ENCODE measurements around the gene GCC1. TPM values are rescaled to one million over a fixed set of nuclear protein-coding genes. Genes with fewer than 3 reads are reported as not detected.

Gene GCC1
- total and polyA plus RNA-seq, 5 donors, result 3.7 to 10.4 (median 7.8) TPM

DNA sequence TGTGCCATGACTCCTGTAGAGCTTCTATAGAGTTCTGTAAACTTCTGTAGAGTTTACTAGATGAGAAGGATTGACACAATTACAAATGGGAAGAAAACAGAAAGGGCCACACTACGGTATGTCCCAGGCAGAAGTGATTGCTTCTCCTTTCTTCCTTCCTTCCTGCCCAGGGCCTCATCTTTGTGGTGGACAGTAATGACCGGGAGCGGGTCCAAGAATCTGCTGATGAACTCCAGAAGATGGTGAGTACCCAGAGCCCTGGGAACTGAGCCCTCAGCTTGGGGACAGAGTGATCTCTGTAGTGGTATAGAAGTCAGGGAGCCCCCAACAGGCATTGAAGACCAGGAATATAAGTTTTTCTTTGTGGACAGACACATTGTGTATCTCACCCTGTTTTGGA lies 4.5 kb upstream of the GCC1 start:
- Histone ChIP-seq H3K27ac (ENCODE audit: low read length) (no peak overlapping the region), H3K27me3 (ENCODE audit: control insufficient read depth, insufficient read depth) (no peaks in the 10 kb centered on the region), H3K4me3 (ENCODE audit: low read length) (no peak overlapping the region), H3K9me3 (ENCODE audit: control insufficient read depth, low read length) (no peaks in the 10 kb centered on the region), H3K4me1 (ENCODE audit: control insufficient read depth, insufficient read depth, low read length) (peaks cover 3% of the 10 kb centered on the region)
- intact Hi-C loops (cut with DNase I), result loop anchor here in 1 of 4 donors (5.0 kb wide), 1 partner anchor 57 kb away; no protein-coding TSS in a partner anchor
- WGBS, result 61% methylated on average over 3 of the region's 3 CpGs
- peak in 1 of 3 donors; percentile 66 for DNase-seq
- no peak for ATAC-seq

DNA sequence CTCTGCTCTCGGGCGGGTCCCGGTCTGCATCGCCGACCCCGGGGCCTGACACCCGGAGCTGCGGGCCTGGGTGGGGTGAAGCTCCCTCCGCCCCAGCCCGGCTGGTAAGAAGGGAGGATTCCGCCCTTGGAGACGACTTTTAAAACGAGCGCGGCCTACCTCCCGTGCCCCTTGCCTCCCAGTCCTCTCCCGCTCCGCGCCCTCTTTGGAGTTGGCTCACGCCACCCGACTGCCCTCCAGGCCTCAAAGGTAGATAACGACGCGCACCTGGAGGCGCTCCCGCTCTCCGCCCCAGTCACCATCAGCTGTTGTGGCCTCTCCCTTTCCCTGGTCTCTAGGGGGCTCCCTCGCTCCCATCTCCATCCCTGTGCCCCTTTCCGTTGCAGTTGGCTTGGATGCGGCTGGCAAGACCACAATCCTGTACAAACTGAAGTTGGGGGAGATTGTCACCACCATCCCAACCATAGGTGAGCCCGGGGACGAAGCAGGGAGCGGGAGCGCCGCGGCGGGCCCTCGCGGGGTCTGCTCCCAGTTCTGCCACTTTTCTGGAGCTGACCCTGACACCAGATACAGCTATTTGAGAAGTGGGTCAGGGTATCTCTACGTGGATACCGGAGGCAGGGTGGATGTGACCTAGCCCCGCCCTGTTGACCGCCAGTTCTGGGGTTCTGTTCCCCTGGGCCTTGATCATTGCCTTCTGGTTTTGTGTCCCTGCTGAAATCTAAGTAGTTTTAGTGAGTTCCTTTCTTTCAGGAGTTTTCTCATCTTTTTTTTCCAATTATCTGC lies 3.5 kb upstream of the GCC1 start:
- Histone ChIP-seq H3K9me3 (ENCODE audit: control insufficient read depth, low read length) (no peaks in the 10 kb centered on the region), H3K4me1 (ENCODE audit: control insufficient read depth, insufficient read depth, low read length) (peaks cover 10% of the 10 kb centered on the region), H3K4me3 (ENCODE audit: low read length) (peak overlapping the region; percentile 94), H3K27me3 (ENCODE audit: control insufficient read depth, insufficient read depth) (no peaks in the 10 kb centered on the region), H3K27ac (ENCODE audit: low read length) (peak overlapping the region; percentile 85)
- ATAC-seq, result peak; percentile 17 to 27
- peak; percentile 48 to 76 (median 72) for DNase-seq
- 3% methylated on average over 43 of the region's 43 CpGs for WGBS
- intact Hi-C loops (cut with DNase I), result no loop called here

DNA sequence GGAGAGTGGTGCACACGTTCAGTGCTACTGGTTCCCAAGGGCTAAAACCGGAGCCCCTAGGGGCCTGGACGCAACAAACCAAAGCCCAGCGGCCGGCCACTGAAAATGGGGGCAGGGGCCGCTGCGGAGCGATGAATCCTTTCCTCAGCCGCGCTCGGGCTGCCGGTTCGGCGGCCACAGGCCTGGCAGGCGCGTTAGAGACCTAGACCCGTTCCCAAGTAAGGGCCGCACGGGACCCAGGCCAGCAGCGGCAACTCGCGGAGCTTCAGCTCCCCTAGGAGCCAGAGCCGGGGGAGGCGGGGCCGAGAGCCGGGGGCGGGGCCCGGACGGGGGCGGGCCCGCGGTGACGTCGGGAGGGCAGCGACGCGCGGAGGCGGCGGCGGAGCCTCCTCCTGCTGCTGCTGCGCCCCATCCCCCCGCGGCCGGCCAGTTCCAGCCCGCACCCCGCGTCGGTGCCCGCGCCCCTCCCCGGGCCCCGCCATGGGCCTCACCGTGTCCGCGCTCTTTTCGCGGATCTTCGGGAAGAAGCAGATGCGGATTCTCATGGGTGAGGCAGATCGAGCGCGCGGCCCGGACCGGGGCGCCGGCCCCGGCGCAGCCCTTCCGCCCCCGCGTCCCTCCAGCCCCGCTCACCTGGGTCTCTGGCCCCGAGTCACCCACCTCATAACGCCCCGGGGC lies 2.8 kb upstream of the GCC1 start, which contains the start of gene ARF5:
TSS of gene ARF5 (plus strand) at position 393 of the 678 bp plus-strand sequence. CDS start at position 481, 88 bp downstream.
- peak; percentile 94 to 96 for ATAC-seq
- H3K27ac ChIP-seq (ENCODE audit: low read length), result peak within 1 kb of the TSS; percentile 90
- peak; percentile 90 to 97 (median 95) for DNase-seq
- WGBS, result under 1% methylated on average over 77 of the region's 77 CpGs
- H3K4me1 ChIP-seq (ENCODE audit: control insufficient read depth, insufficient read depth, low read length), result peaks cover 13% of the 10 kb centered on the region
- intact Hi-C loops (cut with DNase I), result no loop called here
- no peaks in the 10 kb centered on the region for H3K27me3 ChIP-seq (ENCODE audit: control insufficient read depth, insufficient read depth)
- peak within 1 kb of the TSS; percentile 94 for H3K4me3 ChIP-seq (ENCODE audit: low read length)
- H3K9me3 ChIP-seq (ENCODE audit: control insufficient read depth, low read length), result no peaks in the 10 kb centered on the region

DNA sequence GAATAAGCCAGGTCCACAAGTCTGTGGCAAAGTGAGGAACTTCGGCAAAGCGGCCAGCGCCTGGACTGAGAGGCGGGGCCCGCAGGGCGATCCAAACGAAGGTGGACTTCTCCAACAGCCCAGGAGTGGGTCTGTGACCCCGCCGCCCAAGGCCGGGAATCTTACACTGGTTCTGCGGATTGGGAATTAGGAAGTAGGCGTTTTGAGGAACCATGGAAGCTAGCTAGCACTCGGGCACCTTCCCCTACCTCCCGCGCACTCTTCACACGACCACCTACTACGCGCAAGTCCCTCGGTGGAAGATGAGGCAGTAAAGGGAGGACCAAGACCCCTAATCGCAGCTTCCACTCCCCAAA lies 2.2 kb upstream of the GCC1 start:
- H3K9me3 ChIP-seq (ENCODE audit: control insufficient read depth, low read length), result no peaks in the 10 kb centered on the region
- H3K27ac ChIP-seq (ENCODE audit: low read length), result peak overlapping the region; percentile 90
- 48% methylated on average over 20 of the region's 20 CpGs for WGBS
- intact Hi-C loops (cut with DNase I), result no loop called here
- peak in 2 of 3 donors; percentile 63 to 73 for DNase-seq
- no peak for ATAC-seq
- H3K27me3 ChIP-seq (ENCODE audit: control insufficient read depth, insufficient read depth), result no peaks in the 10 kb centered on the region
- peak overlapping the region; percentile 94 for H3K4me3 ChIP-seq (ENCODE audit: low read length)
- H3K4me1 ChIP-seq (ENCODE audit: control insufficient read depth, insufficient read depth, low read length), result peaks cover 13% of the 10 kb centered on the region

DNA sequence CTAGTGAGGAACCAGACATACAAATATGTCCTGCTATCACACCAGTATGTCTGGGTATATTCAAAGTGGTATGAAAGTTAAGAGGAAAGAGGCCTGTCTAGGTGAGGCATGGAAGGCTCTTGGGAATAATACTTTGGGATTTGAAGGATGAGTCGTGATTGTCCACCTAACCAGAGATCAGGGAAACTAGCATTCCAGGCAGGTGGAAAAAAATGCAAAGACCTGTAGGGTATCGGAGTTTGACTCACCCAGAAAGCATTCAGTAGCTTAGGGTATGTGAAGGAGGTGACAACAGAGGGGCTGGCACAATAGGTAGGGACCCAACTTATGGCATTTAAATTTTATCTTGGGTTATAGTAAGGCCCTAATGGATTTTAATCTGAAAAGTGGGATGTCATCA lies 950 bp upstream of the GCC1 start:
- ATAC-seq (no peak), DNase-seq (no peak)
- Histone ChIP-seq H3K27me3 (ENCODE audit: control insufficient read depth, insufficient read depth) (no peaks in the 10 kb centered on the region), H3K9me3 (ENCODE audit: control insufficient read depth, low read length) (no peaks in the 10 kb centered on the region), H3K4me1 (ENCODE audit: control insufficient read depth, insufficient read depth, low read length) (peaks cover 21% of the 10 kb centered on the region), H3K4me3 (ENCODE audit: low read length) (no peak overlapping the region), H3K27ac (ENCODE audit: low read length) (no peak overlapping the region)
- 95% methylated on average over 2 of the region's 2 CpGs for WGBS
- intact Hi-C loops (cut with DNase I), result no loop called here

DNA sequence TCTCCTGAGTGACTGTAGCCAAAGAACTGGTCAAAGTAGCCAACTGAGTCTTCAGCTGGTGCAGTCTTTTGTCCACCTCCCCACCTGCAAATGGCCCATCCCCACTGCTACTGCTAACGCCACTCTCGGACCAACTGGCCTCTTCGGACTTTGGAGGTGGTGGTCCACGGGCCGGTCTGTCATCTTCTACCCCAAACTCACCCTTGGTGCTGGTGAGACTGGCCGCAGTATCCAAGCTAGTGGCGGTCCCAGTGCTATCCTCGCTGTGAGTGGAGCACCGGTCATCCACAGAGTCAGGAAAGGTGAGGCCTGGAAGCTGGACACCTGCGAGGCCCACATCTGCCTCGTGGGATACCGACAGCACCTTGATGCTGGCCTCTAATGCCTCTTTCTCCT lies 750 bp downstream of the GCC1 start:
- intact Hi-C loops (cut with DNase I), result loop anchor here in 1 of 4 donors (5.0 kb wide), 1 partner anchor 192 kb away; the partner anchor contains the start of gene ZNF800
- WGBS, result 34% methylated on average over 12 of the region's 12 CpGs
- Histone ChIP-seq H3K9me3 (ENCODE audit: control insufficient read depth, low read length) (no peaks in the 10 kb centered on the region), H3K27ac (ENCODE audit: low read length) (no peak overlapping the region), H3K27me3 (ENCODE audit: control insufficient read depth, insufficient read depth) (no peaks in the 10 kb centered on the region), H3K4me3 (ENCODE audit: low read length) (peak overlapping the region; percentile 86), H3K4me1 (ENCODE audit: control insufficient read depth, insufficient read depth, low read length) (peaks cover 21% of the 10 kb centered on the region)
- ATAC-seq, result no peak
- no peak for DNase-seq

DNA sequence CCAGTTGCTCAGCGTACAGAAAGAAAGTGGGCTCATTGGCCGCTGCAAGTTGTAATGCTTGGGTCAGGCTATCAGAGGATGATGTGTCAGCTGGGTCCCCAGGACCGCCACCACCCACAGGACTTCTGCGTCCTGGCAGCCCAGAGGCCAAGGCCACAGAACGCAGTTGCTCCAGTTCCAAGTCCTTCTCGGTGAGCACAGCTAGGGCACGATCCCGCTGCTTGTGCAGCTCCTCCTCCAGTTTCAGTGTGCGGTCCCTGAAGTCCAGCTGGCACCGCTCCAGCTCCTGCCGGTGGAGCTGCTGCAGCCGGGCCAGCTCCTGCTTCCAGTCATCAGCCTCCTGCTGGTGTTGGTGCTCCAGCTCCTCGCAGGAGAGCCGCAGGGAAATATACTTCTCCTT lies 3.0 kb downstream of the GCC1 start:
- Histone ChIP-seq H3K27ac (ENCODE audit: low read length) (no peak overlapping the region), H3K4me1 (ENCODE audit: control insufficient read depth, insufficient read depth, low read length) (peaks cover 18% of the 10 kb centered on the region), H3K9me3 (ENCODE audit: control insufficient read depth, low read length) (no peaks in the 10 kb centered on the region), H3K4me3 (ENCODE audit: low read length) (no peak overlapping the region), H3K27me3 (ENCODE audit: control insufficient read depth, insufficient read depth) (no peaks in the 10 kb centered on the region)
- ATAC-seq, result peak in 1 of 2 donors; percentile 13
- DNase-seq, result peak; percentile 70 to 91 (median 89)
- WGBS, result 44% methylated on average over 14 of the region's 14 CpGs
- intact Hi-C loops (cut with DNase I), result loop anchor here in 1 of 4 donors (5.0 kb wide), 1 partner anchor 190 kb away; the partner anchor contains the start of gene ZNF800

DNA sequence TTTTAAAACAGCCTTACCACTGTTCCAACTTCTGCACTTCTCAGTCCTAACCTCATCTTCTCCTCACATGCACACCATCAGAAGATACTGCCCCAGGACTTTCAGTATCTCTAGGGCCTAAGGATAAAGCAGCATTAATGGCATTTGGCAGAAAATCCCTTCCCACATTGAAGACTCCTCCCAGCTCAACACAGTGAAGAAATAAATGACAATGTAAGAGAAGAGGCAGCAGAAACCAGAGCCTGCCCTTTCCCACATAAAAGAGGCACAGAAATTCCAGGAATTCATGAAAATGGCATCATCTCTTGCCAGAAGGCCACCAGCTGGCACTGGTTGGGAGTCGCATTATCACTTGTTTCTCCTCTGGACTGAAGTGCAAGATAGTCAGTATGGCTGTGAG lies 3.7 kb downstream of the GCC1 start:
- WGBS, result 80% methylated on average over 1 of the region's 1 CpG
- Histone ChIP-seq H3K4me3 (ENCODE audit: low read length) (no peak overlapping the region), H3K9me3 (ENCODE audit: control insufficient read depth, low read length) (no peaks in the 10 kb centered on the region), H3K27ac (ENCODE audit: low read length) (no peak overlapping the region), H3K4me1 (ENCODE audit: control insufficient read depth, insufficient read depth, low read length) (peaks cover 18% of the 10 kb centered on the region), H3K27me3 (ENCODE audit: control insufficient read depth, insufficient read depth) (no peaks in the 10 kb centered on the region)
- no peak for DNase-seq
- no peak for ATAC-seq
- intact Hi-C loops (cut with DNase I), result loop anchor here in 1 of 4 donors (5.0 kb wide), 1 partner anchor 189 kb away; the partner anchor contains the start of gene ZNF800

DNA sequence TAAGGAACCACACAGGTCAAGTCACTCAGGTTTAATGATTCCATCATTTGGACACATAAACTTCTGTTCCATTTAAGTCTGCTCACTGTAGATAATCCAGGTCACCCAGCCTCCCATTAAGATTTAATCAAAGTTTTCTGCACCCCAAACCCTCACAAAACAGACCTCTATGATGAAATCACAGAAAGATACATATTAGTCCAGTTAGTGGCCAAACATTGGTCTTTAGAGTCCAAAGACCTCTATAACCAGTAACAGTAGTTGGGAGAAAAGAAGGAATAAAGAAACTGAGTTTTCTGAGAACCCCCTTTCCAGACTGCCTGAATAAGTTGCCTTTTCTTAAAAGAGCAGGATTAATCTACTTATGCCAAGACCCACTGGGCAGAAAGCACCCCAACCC lies 4.8 kb downstream of the GCC1 start:
- Histone ChIP-seq H3K9me3 (ENCODE audit: control insufficient read depth, low read length) (no peaks in the 10 kb centered on the region), H3K4me1 (ENCODE audit: control insufficient read depth, insufficient read depth, low read length) (peaks cover 18% of the 10 kb centered on the region), H3K4me3 (ENCODE audit: low read length) (no peak overlapping the region), H3K27ac (ENCODE audit: low read length) (no peak overlapping the region), H3K27me3 (ENCODE audit: control insufficient read depth, insufficient read depth) (no peaks in the 10 kb centered on the region)
- no peak for ATAC-seq
- intact Hi-C loops (cut with DNase I), result loop anchor here in 1 of 4 donors (5.0 kb wide), 1 partner anchor 188 kb away; the partner anchor contains the start of gene ZNF800
- no peak for DNase-seq

DNA sequence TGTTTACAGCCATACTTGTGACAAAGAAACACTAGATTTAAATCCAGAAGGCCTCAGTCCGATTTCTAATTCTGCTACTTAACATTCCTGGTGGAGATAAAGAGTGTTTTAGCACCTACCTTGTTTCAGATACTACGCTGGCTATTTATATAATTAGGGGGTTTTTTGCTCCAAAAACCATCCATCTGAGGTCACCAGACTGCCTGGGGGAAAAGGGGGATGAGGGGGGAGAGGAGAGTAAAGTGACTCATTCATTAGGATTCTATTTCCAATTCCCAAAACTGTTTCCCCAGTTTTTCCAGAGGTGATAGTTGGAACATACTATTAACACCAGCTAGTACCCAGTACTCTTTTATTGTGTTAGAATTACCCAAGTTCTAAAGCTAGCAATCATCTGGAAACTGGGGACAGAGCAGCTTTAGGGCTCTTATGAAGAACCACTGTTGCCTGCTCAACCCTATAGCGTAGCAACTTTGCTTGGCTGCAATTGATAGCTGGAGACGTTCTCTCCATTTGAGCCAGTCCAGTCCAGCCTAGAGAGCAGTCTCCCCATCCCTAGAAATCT lies 6.6 kb downstream of the GCC1 start:
- 62% methylated on average over 4 of the region's 4 CpGs for WGBS
- Histone ChIP-seq H3K27me3 (ENCODE audit: control insufficient read depth, insufficient read depth) (no peaks in the 10 kb centered on the region), H3K4me1 (ENCODE audit: control insufficient read depth, insufficient read depth, low read length) (peaks cover 11% of the 10 kb centered on the region), H3K27ac (ENCODE audit: low read length) (no peak overlapping the region), H3K9me3 (ENCODE audit: control insufficient read depth, low read length) (no peaks in the 10 kb centered on the region), H3K4me3 (ENCODE audit: low read length) (no peak overlapping the region)
- no peak for DNase-seq
- no peak for ATAC-seq
- intact Hi-C loops (cut with DNase I), result no loop called here
